PC-9 (cell line): ENCODE results near the gene CLEC4C.

Experiments used
- CTCF ChIP-seq: fragments of 200-600 bp; sonication (generic); conservative IDR thresholded peaks from 2 replicates; pipeline ENCODE4 v1.6.1; 2017; ENCODE audit warnings: mixed run types, antibody characterized with exemption, mild to moderate bottlenecking, moderate library complexity
- EZH2 ChIP-seq: fragments of 200-600 bp; sonication (generic); IDR thresholded peaks from 2 replicates; pipeline ENCODE4 v1.8.0; 2017; ENCODE audit warnings: antibody characterized with exemption, low read depth

DNA sequence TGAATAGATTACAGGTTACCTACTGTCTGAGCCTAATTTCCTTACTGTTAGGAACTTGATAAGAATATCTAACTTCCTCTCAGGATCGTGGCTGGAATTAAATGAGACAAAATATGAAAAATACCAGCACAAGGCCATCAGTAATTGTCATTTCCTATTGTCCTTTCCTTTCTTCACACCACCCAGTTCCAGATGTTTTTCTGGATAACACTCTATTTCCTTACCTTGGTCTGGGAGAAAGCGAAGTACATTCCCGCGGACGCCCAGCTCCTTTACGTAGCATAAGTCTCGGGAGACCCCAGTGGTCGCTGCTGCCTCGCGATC lies 52.0 kb downstream of the CLEC4C start:
- TF ChIP-seq EZH2 (no peak), CTCF (no peak)
